DMS114 treated with DMSO at 0.1 percent for 48 hours (cell line): ENCODE measurements around the gene PARM1.

Source experiments
- DNase-seq: peaks from one replicate; lab custom pipeline; 2025; ENCODE audit not compliant: unreplicated experiment; lab: John Stamatoyannopoulos, UW

PARM1 gene, protein sequence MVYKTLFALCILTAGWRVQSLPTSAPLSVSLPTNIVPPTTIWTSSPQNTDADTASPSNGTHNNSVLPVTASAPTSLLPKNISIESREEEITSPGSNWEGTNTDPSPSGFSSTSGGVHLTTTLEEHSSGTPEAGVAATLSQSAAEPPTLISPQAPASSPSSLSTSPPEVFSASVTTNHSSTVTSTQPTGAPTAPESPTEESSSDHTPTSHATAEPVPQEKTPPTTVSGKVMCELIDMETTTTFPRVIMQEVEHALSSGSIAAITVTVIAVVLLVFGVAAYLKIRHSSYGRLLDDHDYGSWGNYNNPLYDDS

DNA sequence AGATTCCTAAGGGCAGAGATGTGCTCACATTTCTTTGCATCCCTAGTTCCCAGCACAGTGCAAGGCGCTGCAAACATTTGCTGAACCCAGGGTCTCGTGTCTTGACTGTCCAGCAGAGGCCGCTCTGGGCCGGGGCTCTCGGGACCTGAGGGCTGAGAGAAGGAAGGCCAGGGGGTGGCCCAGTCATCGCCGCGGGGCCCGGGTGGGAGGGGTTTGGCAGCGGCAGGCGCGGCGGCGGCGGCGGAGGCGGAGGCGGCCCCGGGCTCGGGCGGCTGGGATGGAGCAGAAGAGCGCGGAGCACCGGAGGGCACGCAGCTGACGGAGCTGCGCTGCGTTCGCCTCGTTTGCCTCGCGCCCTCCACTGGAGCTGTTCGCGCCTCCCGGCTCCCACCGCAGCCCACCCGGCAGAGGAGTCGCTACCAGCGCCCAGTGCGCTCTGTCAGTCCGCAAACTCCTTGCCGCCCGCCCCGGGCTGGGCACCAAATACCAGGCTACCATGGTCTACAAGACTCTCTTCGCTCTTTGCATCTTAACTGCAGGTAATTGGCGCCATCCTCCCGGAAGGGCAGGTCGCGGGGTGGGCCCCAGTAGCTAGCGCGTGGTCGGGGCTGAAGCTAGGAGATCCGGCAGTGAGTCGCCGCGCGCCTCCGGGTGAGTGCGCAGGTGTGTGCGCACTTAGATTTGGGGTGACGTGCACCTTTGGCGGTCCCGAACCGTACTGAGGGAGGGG is at the start of gene PARM1:
Gene PARM1, plus strand, starts transcription at position 285 of the 730 bp plus-strand sequence. Its CDS starts 212 bp downstream, at position 497.
- DNase-seq, result no peak

DNA sequence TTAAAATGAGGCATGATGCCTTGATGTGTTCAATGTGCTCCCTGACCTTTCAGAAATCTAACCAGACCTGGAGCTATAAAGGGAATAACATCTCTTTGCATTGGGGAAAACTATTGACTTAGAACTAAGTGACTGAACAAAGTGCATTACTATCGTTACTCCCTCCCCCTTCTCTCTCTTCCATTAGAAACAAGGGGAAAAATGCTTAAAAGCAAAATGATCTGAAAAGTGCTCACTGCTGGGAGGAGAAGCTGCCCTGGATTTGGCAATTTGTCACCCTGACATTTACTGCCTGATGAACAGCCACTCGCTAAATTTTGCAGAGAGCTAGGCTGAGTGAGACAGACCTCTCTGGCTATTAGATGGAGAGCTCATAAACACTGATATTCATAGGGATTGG is 48.6 kb upstream of the PARM1 start:
- DNase-seq, result no peak

DNA sequence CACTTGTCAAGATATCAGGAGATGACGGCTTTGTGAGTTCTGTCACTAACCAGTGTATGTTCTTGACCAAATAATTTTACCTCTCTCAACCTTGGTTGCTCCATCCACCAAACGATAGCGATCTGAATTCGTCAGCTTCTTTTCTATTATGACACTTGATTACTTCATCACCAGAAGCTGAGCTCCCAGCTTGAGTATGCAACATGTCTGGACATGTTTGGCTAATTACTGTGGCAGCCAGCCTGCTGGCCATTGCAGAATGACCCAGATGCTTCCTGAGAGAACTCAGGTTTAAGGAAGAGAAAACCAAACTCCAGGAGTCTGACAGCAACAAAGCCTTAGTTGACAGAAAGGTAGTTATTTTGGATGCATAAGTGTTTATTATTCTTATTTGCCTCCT is 46.4 kb upstream of the PARM1 start:
- DNase-seq, result no peak

DNA sequence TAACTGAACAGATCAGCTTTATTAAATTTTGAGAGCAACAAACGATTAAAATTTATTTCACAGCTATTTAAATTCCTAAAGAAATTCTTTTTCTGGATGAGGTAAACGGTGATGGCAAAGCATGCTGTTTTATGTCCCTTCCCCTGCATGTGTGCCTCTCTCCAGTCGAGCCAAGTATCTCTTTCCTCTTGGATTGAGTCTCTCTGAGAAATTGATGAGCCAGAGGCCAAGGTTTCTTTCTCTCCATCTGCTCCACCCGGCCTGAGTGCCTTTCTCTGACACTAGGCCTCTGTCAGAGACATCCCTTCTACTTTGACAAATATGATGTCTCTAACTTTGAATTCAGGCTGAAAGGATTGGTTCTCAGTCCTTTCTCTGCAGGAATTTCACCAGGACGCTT is 42.6 kb upstream of the PARM1 start:
- no peak for DNase-seq

DNA sequence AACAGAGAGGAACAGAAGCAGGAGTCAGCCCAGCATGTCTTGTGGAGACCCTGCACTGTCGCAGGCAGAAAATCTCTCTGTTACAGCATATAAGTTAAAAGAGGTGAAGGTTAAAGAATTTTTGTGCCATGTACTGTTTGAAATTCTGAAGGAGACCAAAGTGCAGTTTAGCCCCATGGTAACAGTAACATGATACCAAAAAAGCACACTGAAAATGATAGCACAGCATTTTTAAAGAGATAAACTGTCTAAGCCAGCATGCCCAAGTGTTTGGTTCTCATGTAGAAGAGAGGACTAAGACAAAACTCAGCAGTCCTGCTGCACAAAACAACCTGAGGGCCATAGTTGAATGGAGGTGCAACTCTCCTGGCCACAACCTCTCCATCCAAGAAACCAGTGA is 41.9 kb upstream of the PARM1 start:
- no peak for DNase-seq

DNA sequence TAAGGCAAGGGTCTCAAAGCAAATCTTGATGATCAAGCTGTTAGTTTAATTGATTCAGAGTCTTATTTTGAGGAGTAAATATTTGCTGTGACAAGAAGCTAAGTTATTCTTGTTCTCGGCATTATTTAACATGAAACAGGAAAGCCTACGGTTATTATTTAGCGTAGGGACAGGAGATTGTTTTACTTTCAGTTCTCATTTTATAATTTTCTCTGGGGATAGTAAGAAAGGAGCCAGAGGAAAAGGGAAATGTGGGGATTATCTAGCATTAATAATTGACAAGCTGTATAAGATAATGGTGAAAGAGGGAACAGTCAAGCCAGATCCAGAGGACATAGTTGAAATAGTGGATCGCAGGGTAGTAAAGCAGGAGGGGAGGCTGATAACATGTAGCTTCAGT is 39.7 kb upstream of the PARM1 start:
- no peak for DNase-seq

DNA sequence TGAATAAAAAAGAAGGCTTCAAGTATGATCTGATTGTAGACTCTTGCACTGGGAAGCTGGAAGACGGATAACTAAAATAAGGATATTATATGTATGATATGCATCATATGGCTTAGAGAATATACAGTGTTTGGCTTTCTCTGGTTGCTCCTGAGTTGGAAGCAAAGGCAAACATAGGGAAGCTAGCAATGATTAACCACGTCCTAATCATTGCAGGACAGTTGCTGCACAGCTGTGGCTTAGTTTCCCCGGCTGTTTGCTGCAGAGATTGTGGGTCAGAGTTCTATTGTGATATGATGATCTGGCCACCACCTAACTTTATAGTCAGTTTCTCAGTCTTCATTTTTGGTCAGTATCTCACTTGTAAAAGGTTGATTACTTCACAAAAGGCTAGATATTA is 36.3 kb upstream of the PARM1 start:
- no peak for DNase-seq

DNA sequence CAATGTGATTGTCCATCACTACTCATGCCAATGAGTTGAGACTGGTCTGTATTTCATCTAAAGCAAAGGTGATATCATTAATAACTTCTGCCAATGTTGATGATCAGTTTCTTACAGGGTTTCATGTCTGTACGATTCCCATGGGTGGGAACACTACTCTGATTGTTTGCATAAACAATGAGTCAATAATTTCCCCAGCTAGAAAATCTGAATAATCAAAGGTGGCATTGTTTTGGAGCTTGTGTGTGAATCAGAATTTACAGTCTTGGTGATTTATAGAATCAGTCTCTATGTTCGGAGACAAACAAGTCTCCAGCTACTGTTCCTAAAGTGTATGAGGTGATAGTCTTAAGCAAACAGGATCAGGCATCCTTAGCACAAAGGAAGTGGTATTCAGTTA is 35.5 kb upstream of the PARM1 start:
- DNase-seq, result no peak

DNA sequence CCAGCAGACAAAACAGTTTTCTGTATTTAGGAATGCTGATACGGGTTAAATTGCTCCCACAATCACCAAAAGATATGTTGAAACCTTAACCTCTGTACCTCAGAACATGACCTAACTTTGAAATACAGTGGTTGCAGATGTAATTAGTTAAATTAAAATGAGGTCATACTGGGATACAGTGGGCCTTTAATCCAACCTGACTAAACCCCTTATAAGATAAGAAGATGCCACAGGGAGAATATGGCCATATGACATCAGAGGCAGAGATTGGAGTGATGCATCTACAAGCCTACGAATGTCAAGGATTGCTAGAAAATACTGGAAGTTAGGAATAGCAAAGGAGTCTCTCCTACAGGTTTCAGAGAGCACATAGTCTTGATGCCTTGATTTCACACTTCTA is 32.1 kb upstream of the PARM1 start:
- DNase-seq, result no peak

DNA sequence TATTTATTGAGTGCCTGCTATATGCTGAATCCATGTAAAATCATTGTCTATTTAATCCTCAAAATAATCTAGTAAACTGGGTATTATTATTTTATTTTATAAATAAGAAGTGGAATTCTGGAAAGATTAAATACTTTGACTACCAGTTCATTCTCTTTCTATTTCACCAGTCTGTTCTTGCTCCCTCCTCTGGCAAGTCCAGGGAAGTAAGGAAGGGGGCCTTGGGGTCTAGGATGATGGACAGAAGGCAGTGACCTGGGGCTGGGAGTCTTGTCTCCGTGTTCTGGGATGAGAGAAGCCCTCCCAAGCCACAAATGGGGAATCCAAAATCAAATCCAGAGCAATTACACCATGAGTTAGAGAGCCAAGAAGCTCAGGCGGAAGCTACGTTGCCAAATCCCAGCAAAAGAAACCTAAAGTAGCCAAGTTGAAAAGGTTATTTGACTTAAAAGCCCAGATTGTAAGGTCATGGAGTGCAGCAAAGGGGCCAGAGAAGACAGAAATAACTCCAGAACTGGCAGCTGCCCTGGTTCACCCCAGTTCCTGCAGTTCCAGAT is 28.3 kb upstream of the PARM1 start:
- no peak for DNase-seq

DNA sequence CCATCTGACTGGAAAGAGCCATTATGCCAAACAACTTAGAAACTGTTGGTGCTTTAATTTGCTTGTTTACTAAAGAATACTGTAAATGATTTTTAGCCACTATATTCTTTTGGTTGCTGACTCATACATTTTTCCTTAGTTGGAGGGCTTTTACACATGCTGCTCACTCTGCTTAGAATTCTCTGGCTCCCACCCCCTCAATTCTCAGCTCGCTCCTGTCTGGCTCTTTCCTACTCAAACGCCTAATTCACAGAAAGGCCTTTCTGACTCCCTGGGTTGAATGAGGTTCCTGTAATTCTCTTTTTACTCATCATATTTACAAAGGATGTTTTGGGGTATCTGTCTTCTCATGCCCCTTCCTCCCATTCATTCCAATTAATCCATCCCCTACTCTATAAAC is 26.1 kb upstream of the PARM1 start:
- no peak for DNase-seq

DNA sequence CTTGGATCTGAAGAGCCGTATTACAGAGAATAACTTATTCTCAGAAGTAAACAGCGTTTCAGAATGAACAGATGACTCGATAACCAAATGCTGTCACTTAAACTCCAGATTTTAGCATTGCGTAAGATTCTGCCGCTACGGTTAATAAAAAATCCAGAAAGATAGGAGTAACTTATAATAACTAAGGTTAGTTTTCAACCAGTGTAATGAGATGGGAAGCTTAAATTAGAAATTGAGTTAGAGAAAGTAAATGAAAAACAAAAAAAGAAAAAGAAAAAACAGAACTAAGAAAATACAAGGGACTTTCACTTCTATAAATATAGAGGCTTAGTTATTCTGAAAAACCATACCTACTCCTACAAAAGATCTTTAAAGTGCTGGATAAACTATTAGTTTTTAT is 13.1 kb upstream of the PARM1 start:
- no peak for DNase-seq

DNA sequence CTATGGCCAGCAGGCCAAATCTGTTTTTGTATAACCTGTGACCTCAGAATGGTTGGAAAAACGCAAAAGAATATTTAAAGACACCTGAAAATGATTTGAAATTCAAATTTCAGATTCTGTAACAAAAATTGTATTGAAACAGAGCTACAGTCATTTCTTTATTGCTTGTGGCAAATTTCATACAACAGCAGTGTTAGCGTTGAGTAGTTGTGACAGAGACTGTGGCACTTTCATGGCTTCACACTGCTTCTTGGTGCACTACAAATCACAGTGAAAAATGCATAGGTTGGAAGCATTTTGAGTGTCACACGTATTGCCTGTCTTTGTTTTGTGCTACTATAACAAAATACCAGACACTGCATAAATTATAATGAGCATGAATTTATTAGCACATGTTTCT is 12.2 kb upstream of the PARM1 start:
- DNase-seq, result no peak

DNA sequence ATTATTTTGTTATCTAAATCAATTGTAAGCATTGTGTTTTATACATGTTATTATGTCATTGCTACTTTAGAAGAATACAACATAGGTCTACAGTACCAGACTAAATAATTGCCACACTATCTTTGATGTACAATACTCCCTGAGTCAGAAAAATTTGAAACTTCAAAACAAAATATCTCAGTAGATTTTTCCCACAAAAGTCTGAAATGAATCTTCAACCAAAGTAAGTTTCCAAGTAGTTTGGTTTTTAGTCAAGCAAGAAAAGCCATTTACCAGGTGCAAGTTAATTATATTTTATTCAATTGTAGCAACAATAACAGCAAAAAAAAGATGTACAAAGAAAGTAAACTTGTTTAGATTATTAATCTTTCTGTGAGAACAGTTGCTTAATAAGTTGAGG is 11.4 kb upstream of the PARM1 start:
- DNase-seq, result no peak

DNA sequence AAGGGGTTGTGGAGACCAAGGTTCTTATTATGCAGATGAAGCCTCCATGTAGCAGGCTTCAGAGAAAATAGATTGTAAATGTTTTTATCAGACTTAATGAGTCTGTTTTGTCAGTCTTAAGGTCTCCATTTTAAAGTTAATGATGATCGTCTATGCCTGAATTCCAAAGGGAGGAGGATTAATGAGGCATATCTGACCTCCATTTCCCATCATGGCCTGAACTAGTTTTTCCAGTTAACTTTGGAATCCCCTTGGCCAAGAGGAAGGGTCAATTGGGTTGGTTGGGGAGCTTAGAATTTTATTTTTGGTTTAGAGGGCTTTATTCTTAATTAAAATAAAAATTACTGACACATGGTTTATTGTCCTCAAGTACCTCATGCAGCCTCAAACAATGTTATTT is 6.9 kb upstream of the PARM1 start:
- no peak for DNase-seq

DNA sequence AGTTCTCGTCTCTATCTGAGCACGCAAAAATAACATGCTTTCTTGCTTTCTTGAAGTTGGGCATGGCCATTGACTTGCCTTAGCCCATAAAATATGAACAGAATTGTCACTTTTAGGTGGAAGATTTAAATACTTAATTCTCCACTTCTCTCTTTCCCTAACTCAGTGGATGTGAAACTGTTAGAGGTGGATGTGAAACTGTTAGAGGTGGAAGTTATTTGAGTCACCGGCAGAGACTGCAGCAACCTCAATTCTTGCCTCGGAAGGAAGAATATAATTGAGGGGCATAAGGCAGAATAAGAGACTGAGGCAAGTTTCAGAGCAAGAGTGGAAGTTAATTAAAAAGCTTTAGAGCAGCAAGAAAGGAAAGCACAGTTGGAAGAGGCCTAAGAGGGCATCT is 2.8 kb upstream of the PARM1 start:
- DNase-seq, result no peak

DNA sequence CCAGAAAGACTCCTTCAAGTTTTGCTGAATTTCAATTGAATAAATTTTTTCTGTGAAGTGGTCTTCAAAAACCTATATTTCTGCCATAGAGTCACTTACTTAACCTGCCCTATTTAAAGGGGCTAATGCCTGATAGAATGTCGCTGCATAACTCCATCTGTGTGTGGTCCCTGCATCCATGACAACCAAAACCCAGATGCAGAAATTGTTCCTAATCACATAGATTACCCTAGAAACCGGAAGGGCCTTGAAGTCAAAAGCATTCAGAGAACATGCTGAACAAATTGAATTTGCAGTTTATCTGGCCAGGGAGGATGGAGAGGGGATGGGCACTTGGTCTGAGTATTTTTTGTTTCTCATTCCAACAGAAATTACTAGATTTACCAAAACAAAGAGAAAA is 1.5 kb upstream of the PARM1 start:
- DNase-seq, result no peak

DNA sequence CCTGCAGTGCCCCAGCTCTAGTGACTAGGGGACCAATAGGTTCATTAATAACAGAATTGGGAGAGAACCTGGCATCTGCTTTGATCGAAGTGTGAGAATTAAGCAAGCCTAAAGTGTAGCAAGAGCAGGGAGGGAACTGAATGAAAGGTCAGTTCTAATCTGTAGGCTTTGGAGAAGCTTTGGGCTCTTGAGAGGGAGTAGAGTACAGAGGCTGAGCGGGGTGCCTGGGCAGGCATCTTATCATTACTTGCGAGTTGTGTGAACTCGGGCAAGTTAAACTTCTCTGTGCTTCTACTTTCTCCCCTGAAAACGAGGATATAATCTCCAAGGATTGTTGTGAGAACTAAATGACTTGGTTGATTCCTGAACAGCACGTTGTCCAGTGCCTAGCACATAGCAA is 906 bp upstream of the PARM1 start:
- DNase-seq, result no peak

DNA sequence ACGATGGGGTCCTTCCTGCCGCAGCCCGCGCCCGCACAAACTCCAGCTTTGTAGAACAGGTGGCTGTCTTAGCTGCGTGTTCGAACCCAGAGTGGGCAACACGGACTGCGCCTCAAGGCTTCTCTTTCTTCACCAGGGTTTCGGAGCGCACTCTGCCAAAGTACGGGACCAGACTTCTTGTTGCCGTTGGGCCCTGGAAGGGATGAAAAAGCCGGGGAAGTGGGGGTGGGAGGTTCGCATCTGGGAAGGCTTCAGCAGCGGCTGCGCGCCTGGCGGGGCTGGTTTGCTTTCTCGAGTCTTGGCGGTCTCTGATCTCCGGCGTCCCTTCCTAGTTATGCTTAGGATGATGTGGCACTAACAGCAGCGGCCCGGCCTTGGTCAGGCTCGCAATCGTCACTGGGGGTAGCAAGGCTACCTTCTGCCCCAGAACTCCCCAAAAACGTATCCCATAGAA is 673 bp downstream of the PARM1 start:
- no peak for DNase-seq

DNA sequence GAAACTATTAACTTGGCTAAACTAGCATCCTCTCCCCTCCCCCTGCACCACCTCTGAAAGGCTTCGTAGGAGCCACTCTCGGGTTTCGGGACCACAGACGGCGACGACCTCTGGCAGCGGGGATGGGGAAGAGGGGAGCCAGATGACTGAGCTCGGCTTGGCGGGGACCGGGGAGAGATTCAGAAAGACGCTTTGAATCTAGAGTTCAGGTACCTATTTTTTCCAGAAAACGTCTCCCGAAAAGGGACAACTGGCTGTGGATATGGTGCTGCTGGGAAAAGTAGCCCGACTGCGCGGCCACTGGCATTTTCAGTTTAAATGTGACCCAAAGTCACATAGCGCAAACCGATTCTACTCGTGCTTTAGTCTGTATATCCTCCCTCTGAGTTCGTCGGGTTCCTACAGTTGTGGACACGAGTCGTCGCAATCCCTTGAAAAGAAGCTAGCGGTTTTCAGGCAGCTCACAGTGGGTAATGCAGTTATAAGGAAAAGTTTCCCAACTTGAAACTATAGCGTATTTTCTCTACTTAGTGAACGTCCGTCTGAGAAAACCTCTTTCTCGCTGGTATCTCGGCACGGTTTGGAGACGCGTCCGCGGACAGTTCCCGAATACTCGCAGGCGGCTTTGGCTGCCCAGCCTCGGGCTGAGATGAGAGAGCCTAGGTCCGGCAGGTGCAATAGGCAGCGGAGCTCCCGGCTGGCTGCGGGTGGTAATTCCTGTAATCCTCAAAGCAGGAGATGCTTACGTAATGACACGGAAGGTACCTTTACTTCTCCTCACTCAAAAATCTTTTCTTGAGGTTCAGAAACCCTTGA is 1.3 kb downstream of the PARM1 start:
- no peak for DNase-seq

DNA sequence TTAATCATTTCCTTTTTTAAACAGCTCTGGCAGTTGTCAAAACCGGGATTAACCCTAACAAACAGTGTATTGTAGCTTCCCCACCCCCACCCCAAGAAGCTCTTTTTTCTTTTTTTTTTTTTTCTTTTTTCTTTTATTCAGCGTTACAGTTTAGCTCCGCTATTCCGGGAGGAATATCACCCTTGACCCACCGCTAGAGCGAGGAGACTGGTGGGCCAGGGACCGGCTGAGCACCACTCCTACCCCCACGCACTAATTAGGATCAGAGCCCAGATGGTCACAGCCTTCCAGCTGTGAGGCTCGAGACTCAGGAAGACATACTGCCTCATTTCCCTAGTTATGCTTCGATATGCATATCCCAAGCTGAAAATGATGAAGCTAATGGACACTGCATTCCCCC is 2.0 kb downstream of the PARM1 start:
- no peak for DNase-seq

DNA sequence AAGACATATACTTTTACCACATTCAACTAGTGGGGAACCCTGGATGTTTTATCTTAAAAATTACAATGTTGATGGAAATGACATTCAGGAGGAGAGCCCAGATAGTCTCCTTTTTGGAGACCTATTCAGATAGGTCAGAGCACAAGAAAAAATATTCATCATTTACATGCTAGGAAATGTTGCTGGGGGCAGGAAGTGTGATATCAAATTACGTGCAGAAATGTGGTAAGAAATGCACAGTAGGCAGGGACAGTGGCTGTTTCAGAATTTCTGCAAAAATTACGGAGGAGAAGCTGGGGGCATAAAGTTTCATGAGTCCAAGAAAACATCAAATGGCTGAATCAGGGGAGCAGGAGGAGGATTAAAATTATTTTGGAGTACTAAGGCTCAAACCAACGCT is 8.2 kb downstream of the PARM1 start:
- DNase-seq, result no peak
